HCT116 (cell line): Measurements from ENCODE around the gene NALCN. TPM values are rescaled to one million over a fixed set of nuclear protein-coding genes. Genes with fewer than 3 reads are reported as not detected.

Experiments used
- ATAC-seq: fragments of 200-7000 bp; cut with Tn5 transposase; 2 replicates; pipeline ENCODE4 v1.9.1; 2020; ENCODE audit warnings: mild to moderate bottlenecking, moderate library complexity
- BruUV-seq: library from RNA; stranded (reverse); fragments of 400-500 nt; replicated peaks from 2 replicates; lab custom pipeline; 2021; lab: Mats Ljungman, UMichigan
- CTCF ChIA-PET: fragments of 300-600 bp; sonication (Branson Sonifier 250); formaldehyde crosslinking; loops from one replicate; lab custom pipeline; 2021; ENCODE audit warnings: antibody characterized with exemption; lab: Charles Lee
- POLR2A ChIA-PET: fragments of 300-600, 350-600 bp; sonication (Branson Sonifier 250); formaldehyde crosslinking; loops from one replicate; lab custom pipeline; 2021; ENCODE audit warnings: antibody characterized with exemption; lab: Charles Lee
- RAD21 ChIA-PET, 2 experiments: fragments of 300-600 bp; sonication (Branson Sonifier 250); formaldehyde crosslinking; loops; one replicate each; lab custom pipeline; 2023; ENCODE audit warnings: low total read pairs in 2 of 2; ENCODE audit not compliant: uncharacterized antibody in 2 of 2, unreplicated experiment in 2 of 2, low non-redundant PET in 1 of 2; lab: Charles Lee
- DNase-seq: peaks from one replicate; pipeline ENCODE4 v3.0.0-alpha.2; 2010; ENCODE audit warnings: low read depth, low spot score
- H2AFZ ChIP-seq: fragments of 200-600 bp; shearing (Covaris generic), sonication (generic); 2 replicates; pipeline ENCODE4 v1.6.1; 2017; ENCODE audit warnings: low read depth, mixed run types, mixed read lengths, antibody characterized with exemption, low read length; ENCODE audit not compliant: poor library complexity, severe bottlenecking
- H3K27ac ChIP-seq: 2 replicates; pipeline ENCODE4 v1.5.1; 2012; ENCODE audit warnings: low read depth, low read length
- H3K27me3 ChIP-seq: fragments of 200-600 bp; sonication (generic); 2 replicates; pipeline ENCODE4 v1.6.1; 2016; ENCODE audit warnings: mixed run types, low read length, mixed read lengths; ENCODE audit not compliant: insufficient read depth
- H3K36me3 ChIP-seq, 2 experiments: fragments of 200-500 bp in 1 of 2; fragments of 200-600 bp in 1 of 2; sonication (Bioruptor generic) in 1 of 2; sonication (generic) in 1 of 2; 2 replicates each; pipeline versions ENCODE4 v1.5.1 to v1.6.1; 2014 to 2016; ENCODE audit warnings: low read length in 2 of 2, inconsistent platforms in 1 of 2, mixed read lengths in 1 of 2, mixed run types in 1 of 2; ENCODE audit not compliant: insufficient read depth in 2 of 2, control insufficient read depth in 1 of 2
- H3K4me1 ChIP-seq, 2 experiments: fragments of 200-600 bp in 1 of 2; sonication (generic) in 1 of 2; 2 replicates each; pipeline versions ENCODE4 v1.5.1 to v1.6.1; 2012 to 2017; ENCODE audit warnings: low read length in 2 of 2, inconsistent platforms in 1 of 2, mild to moderate bottlenecking in 1 of 2, mixed read lengths in 1 of 2, mixed run types in 1 of 2, moderate library complexity in 1 of 2; ENCODE audit not compliant: insufficient read depth in 2 of 2, control insufficient read depth in 1 of 2
- H3K4me2 ChIP-seq: fragments of 200-600 bp; sonication (generic); 2 replicates; pipeline ENCODE4 v1.6.1; 2017; ENCODE audit warnings: mixed run types, low read length, mixed read lengths
- H3K4me3 ChIP-seq, 2 experiments: fragments of 200-600 bp in 1 of 2; sonication (generic) in 1 of 2; replicated peaks in 1 of 2; 2 replicates each; pipeline ENCODE4 v1.5.1; 2011 to 2016; ENCODE audit warnings: low read length in 2 of 2, control low read depth in 1 of 2, low read depth in 1 of 2, mild to moderate bottlenecking in 1 of 2, mixed read lengths in 1 of 2, mixed run types in 1 of 2
- H3K79me2 ChIP-seq: fragments of 200-600 bp; sonication (generic); 2 replicates; pipeline ENCODE4 v1.6.1; 2017; ENCODE audit warnings: mild to moderate bottlenecking, mixed run types, low read length, moderate library complexity, mixed read lengths; ENCODE audit not compliant: insufficient read depth
- H3K9ac ChIP-seq: fragments of 200-600 bp; sonication (generic); 2 replicates; pipeline ENCODE4 v1.6.1; 2016; ENCODE audit warnings: low read length, mixed read lengths
- H3K9me2 ChIP-seq: fragments of 200-600 bp; sonication (generic), shearing (Covaris generic); 2 replicates; pipeline ENCODE4 v1.6.1; 2017; ENCODE audit warnings: mixed run types, mild to moderate bottlenecking, moderate library complexity; ENCODE audit not compliant: insufficient read depth
- H3K9me3 ChIP-seq, 2 experiments: fragments of 200-500 bp in 1 of 2; fragments of 200-600 bp in 1 of 2; sonication (Bioruptor generic) in 1 of 2; sonication (generic) in 1 of 2; 2 replicates each; pipeline ENCODE4 v1.6.1; 2014 to 2017; ENCODE audit warnings: low read length in 2 of 2, mixed read lengths in 2 of 2, inconsistent platforms in 1 of 2, low read depth in 1 of 2, mild to moderate bottlenecking in 1 of 2, mixed run types in 1 of 2, moderate library complexity in 1 of 2; ENCODE audit not compliant: control insufficient read depth in 1 of 2, insufficient read depth in 1 of 2
- H4K20me1 ChIP-seq: fragments of 200-600 bp; sonication (generic), shearing (Covaris generic); 2 replicates; pipeline ENCODE4 v1.6.1; 2017; ENCODE audit warnings: mixed run types, mild to moderate bottlenecking, moderate library complexity; ENCODE audit not compliant: insufficient read depth
- CBX3 ChIP-seq: IDR thresholded peaks from 2 replicates; pipeline ENCODE4 v1.6.1; 2012; ENCODE audit warnings: low read depth
- CEBPB ChIP-seq: IDR thresholded peaks from 2 replicates; pipeline ENCODE4 v1.6.1; 2012; ENCODE audit warnings: low read depth
- EGR1 ChIP-seq: IDR thresholded peaks from 2 replicates; pipeline ENCODE4 v1.6.1; 2012; ENCODE audit warnings: low read depth
- EZH2phosphoT487 ChIP-seq: fragments of 200-600 bp; IDR thresholded peaks from 2 replicates; pipeline ENCODE4 v1.6.1; 2018; ENCODE audit warnings: antibody characterized with exemption, borderline replicate concordance
- FOSL1 ChIP-seq: IDR thresholded peaks from 2 replicates; pipeline ENCODE4 v1.6.1; 2012; ENCODE audit warnings: low read depth
- JUND ChIP-seq: IDR thresholded peaks from 2 replicates; pipeline ENCODE4 v1.6.1; 2012
- POLR2A ChIP-seq: IDR thresholded peaks from 2 replicates; pipeline ENCODE4 v1.7.0; 2011; ENCODE audit warnings: borderline replicate concordance; ENCODE audit not compliant: insufficient read depth, insufficient read length; ENCODE audit errors: extremely low read depth
- POLR2AphosphoS5 ChIP-seq: IDR thresholded peaks from 2 replicates; pipeline ENCODE4 v1.6.1; 2011; ENCODE audit warnings: mild to moderate bottlenecking, low read depth, low read length, moderate library complexity
- RAD21 ChIP-seq: IDR thresholded peaks from 2 replicates; pipeline ENCODE4 v1.6.1; 2012; ENCODE audit warnings: low read depth, mild to moderate bottlenecking
- SIN3A ChIP-seq: IDR thresholded peaks from 2 replicates; pipeline ENCODE4 v1.6.1; 2012; ENCODE audit warnings: low read depth
- SP1 ChIP-seq: IDR thresholded peaks from 2 replicates; pipeline ENCODE4 v1.6.1; 2012; ENCODE audit warnings: low read depth
- TCF7L2 ChIP-seq: IDR thresholded peaks from 2 replicates; pipeline ENCODE4 v1.7.0; 2011; ENCODE audit warnings: borderline replicate concordance, inconsistent platforms; ENCODE audit not compliant: insufficient read depth, insufficient read length; ENCODE audit errors: extremely low read depth
- YY1 ChIP-seq: IDR thresholded peaks from 2 replicates; pipeline ENCODE4 v1.6.1; 2011; ENCODE audit warnings: low read length, low read depth, moderate library complexity, mild to moderate bottlenecking; ENCODE audit not compliant: insufficient replicate concordance; ENCODE audit errors: extremely low read depth
- ZBTB33 ChIP-seq: IDR thresholded peaks from 2 replicates; pipeline ENCODE4 v1.6.1; 2011; ENCODE audit warnings: mild to moderate bottlenecking, low read length, moderate library complexity; ENCODE audit not compliant: insufficient replicate concordance; ENCODE audit errors: extremely low read depth
- ZNF274 ChIP-seq: fragments of 200-500 bp; sonication (Bioruptor generic); IDR thresholded peaks from 2 replicates; pipeline ENCODE4 v1.6.1; 2014; ENCODE audit warnings: mild to moderate bottlenecking, low read depth, low read length, inconsistent platforms
- intact Hi-C: fragments of 100-400 bp; cut with micrococcal nuclease; formaldehyde crosslinking; loops from 2 replicates; pipeline ENCODE4 v1.10.0; 2022
- total RNA-seq: library from RNA; stranded (reverse); gene quantifications from one replicate; pipeline ENCODE4 v1.2.1, GENCODE V29; 2021; ENCODE audit not compliant: unreplicated experiment
- TF ChIP-seq, protein P1 (sequence below): IDR thresholded peaks from 2 replicates; pipeline ENCODE4 v1.6.1; 2012

The NALCN gene
- total RNA-seq, 1 experiment from 2014 or later = not detected

GRCh38 chr13:101098873-101099272 lies 317.4 kb downstream of the NALCN start:
- no peak overlapping the region for H2AFZ ChIP-seq
- no peaks in the 10 kb centered on the region for H3K9me3 ChIP-seq
- H4K20me1 ChIP-seq = no peaks in the 10 kb centered on the region
- DNase-seq (no peak), ATAC-seq (no peak)
- no peak overlapping the region for H3K27ac ChIP-seq
- no peaks in the 10 kb centered on the region; the same call in 1 of the 2 replicates for H3K27me3 ChIP-seq
- ChIA-PET POLR2A (no interaction called here), RAD21 (no interaction called here), CTCF (no interaction called here)
- H3K79me2 ChIP-seq = no peaks in the 10 kb centered on the region
- H3K9me2 ChIP-seq = no peaks in the 10 kb centered on the region
- no peak for TF ChIP-seq CBX3
- TF ChIP-seq POLR2A = no peak
- TF ChIP-seq SP1 = no peak
- TF ChIP-seq SIN3A = no peak
- no peak for TF ChIP-seq ZBTB33
- no peak for TF ChIP-seq EZH2phosphoT487
- TF ChIP-seq POLR2AphosphoS5 = no peak
- TF ChIP-seq ZNF274 = no peak
- no peak for TF ChIP-seq CEBPB
- no peak for TF ChIP-seq FOSL1
- TF ChIP-seq, protein P1, sequence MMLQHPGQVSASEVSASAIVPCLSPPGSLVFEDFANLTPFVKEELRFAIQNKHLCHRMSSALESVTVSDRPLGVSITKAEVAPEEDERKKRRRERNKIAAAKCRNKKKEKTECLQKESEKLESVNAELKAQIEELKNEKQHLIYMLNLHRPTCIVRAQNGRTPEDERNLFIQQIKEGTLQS = no peak
- TF ChIP-seq TCF7L2 = no peak
- TF ChIP-seq JUND = no peak
- TF ChIP-seq RAD21 = no peak
- no peak for TF ChIP-seq YY1
- TF ChIP-seq EGR1 = no peak
- no peak overlapping the region for H3K4me3 ChIP-seq
- no TSS peak for BruUV-seq
- no peak overlapping the region for H3K9ac ChIP-seq
- intact Hi-C loops = no loop called here
- H3K36me3 ChIP-seq = no peaks in the 10 kb centered on the region
- no peak overlapping the region for H3K4me2 ChIP-seq
- H3K4me1 ChIP-seq = no peaks in the 10 kb centered on the region
